Uterus (tissue), 4 donors: ENCODE measurements around the gene ITGAD. TPM values are rescaled to one million over a fixed set of nuclear protein-coding genes. Genes with fewer than 3 reads are reported as not detected.

Experiments used
- DNase-seq, 2 donors: peaks; one replicate each; pipeline ENCODE4 v3.0.0-alpha.2; 2019 to 2020
- H3K27ac ChIP-seq, 2 donors: fragments of 200-600 bp; sonication (generic); 1 replicate in 1 of 2; 2 replicates in 1 of 2; pipeline ENCODE4 v1.5.1; 2016 to 2018
- H3K27me3 ChIP-seq, 2 donors: fragments of 200-600 bp; sonication (generic); one replicate each; pipeline ENCODE4 v1.5.1; 2018 to 2019; ENCODE audit warnings: control low read depth in 1 of 2
- H3K36me3 ChIP-seq, 2 donors: fragments of 200-600 bp; sonication (generic); one replicate each; pipeline ENCODE4 v1.5.1; 2019; ENCODE audit warnings: control low read depth in 1 of 2
- H3K4me1 ChIP-seq, 2 donors: fragments of 200-600 bp; sonication (generic); one replicate each; pipeline ENCODE4 v1.5.1; 2018 to 2019; ENCODE audit warnings: control low read depth in 1 of 2
- H3K4me3 ChIP-seq, 2 donors: fragments of 200-600 bp; sonication (generic); 1 replicate in 1 of 2; 2 replicates in 1 of 2; pipeline ENCODE4 v1.5.1; 2018 to 2019; ENCODE audit warnings: mild to moderate bottlenecking in 1 of 2
- H3K9me3 ChIP-seq, 2 donors: fragments of 200-600 bp; sonication (generic); one replicate each; pipeline ENCODE4 v1.5.1; 2019; ENCODE audit warnings: control low read depth in 1 of 2
- POLR2A ChIP-seq, 2 donors: fragments of 450-650 bp; IDR thresholded peaks; one replicate each; pipeline ENCODE4 v1.6.1; 2016; ENCODE audit warnings: antibody characterized with exemption in 2 of 2, mild to moderate bottlenecking in 1 of 2, moderate library complexity in 1 of 2
- intact Hi-C: fragments of 100-400 bp; cut with DNase I; formaldehyde crosslinking; loops from one replicate; pipeline ENCODE4 v1.15.1; 2023; ENCODE audit warnings: low total_unique reads
- total RNA-seq, 4 donors: library from RNA; depleted of rRNA in 3 of 4; stranded (reverse); fragments of >200 nt in 3 of 4; gene quantifications; one replicate each; pipeline versions ENCODE4 v1.1.0 to v1.2.4, GENCODE V29; 2014 to 2023
- TF ChIP-seq, protein P1 (sequence below), 4 experiments: fragments of 200-600 bp in 2 of 4; fragments of 450-650 bp in 2 of 4; sonication (generic) in 2 of 4; IDR thresholded peaks; one replicate each; pipeline ENCODE4 v1.5.1; 2016 to 2019; ENCODE audit warnings: antibody characterized with exemption in 4 of 4, mild to moderate bottlenecking in 2 of 4, moderate library complexity in 1 of 4
- donor health status: DM: yes; HTN: yes; CAD: no.

ITGAD gene
- total RNA-seq, 4 donors from 2014 or later: 0.12 TPM; not detected in 3

DNA sequence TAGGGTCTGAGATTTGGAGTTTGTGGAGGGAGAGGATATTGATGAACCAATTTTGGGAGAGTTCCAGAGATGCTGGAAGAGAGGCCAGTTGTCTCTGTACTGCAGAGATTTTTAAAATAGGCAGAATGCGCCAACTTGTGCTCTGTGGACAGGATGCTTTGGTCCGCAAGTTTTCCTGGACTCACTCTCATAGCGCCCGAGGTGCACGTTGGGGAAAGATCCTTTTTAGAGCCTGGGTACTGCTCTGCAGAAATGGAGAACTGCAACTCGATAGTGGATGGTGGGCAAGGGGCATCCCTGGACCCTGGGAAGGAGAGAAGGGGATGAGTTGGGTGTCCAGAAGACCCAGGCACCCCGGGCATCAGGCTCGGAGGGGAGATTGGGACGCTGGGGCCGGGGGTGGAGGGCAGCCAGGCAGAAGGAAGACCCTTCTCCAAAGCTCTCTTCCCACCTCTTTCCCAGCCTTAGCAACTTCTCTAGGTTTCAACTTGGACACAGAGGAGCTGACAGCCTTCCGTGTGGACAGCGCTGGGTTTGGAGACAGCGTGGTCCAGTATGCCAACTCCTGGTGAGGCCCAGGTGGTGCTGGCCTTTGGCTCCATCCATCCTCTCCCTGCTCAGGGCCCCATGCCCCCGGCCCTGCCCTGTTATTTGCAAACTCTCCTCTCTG, 37.6 kb upstream of the ITGAD start:
- Histone ChIP-seq H3K36me3 (no peaks in the 10 kb centered on the region), H3K9me3 (no peaks in the 10 kb centered on the region), H3K4me1 (no peaks in the 10 kb centered on the region), H3K27me3 (no peaks in the 10 kb centered on the region), H3K27ac (no peak overlapping the region), H3K4me3 (no peak overlapping the region)
- TF ChIP-seq POLR2A (IDR thresholded peaks at IDR 0.05): no peak
- intact Hi-C loops: no loop called here
- DNase-seq: no peak

DNA sequence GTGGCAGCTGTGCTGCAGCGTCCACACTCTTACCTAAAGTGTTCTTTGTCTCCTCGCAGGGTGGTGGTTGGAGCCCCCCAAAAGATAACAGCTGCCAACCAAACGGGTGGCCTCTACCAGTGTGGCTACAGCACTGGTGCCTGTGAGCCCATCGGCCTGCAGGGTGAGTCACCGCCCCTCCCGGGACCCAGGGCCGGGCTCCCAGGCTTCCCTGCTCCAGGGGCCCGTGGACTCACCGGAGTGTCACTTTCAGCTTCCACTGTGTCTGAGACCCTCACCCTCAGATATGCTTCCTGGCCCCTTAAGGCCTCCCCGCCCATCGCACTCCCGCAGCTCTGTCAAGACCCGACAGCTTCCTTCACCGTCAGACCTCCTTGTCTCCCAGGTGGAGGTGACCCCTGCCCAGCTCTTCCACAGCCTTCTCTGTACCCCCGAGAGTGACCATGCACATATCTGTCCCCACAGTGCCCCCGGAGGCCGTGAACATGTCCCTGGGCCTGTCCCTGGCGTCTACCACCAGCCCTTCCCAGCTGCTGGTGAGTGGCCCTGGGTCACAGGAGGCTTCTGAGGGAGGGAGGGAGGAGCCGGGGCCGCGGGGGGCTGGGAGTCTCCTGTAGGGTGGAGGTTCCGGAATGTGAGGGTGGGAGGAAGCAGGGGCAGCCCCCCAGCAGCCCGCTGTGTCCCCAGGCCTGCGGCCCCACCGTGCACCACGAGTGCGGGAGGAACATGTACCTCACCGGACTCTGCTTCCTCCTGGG, 36.4 kb upstream of the ITGAD start:
- Histone ChIP-seq H3K4me1 (no peaks in the 10 kb centered on the region), H3K27me3 (no peaks in the 10 kb centered on the region), H3K4me3 (no peak overlapping the region), H3K27ac (no peak overlapping the region), H3K9me3 (no peaks in the 10 kb centered on the region), H3K36me3 (no peaks in the 10 kb centered on the region)
- intact Hi-C loops: no loop called here
- TF ChIP-seq POLR2A (IDR thresholded peaks at IDR 0.05): no peak
- DNase-seq: no peak

DNA sequence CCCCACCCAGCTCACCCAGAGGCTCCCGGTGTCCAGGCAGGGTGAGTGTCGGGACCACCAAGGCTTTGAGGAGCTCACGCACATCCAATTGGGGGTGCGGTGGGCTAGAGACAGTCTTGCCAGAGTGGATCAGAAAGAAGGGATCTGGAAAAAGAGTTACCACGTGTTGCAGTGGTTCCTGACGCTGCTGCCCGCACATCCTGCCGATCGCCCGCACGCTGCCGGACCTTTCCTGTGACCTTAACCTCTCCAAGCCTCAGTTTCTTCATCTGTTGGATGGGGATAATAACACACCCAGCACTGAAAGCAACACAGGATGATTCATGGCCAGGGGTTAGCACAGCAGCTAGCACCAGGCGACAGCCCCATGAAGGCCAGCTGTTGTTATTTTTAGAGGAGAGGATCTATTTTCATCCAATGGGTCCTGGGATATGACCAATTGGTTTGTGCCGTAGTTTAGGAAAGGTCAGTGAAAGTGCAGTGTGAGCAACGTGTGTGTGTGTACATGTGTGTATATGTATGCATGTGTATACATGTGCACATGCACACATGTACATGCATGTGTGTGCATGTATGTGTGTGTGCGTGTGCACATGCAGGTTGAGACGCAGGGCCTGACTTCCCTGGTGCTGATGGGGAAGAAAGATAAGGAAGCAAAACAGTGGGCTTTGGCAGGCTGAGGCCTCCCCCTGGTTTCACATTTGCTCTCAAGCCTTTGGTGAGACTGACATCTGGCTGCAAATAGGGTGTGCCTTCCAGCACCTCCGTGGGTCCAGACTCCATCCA, 35.6 kb upstream of the ITGAD start:
- intact Hi-C loops: no loop called here
- H3K27me3 ChIP-seq: no peaks in the 10 kb centered on the region
- H3K9me3 ChIP-seq: no peaks in the 10 kb centered on the region
- H3K36me3 ChIP-seq: no peaks in the 10 kb centered on the region
- H3K4me1 ChIP-seq: no peaks in the 10 kb centered on the region
- TF ChIP-seq, protein P1, sequence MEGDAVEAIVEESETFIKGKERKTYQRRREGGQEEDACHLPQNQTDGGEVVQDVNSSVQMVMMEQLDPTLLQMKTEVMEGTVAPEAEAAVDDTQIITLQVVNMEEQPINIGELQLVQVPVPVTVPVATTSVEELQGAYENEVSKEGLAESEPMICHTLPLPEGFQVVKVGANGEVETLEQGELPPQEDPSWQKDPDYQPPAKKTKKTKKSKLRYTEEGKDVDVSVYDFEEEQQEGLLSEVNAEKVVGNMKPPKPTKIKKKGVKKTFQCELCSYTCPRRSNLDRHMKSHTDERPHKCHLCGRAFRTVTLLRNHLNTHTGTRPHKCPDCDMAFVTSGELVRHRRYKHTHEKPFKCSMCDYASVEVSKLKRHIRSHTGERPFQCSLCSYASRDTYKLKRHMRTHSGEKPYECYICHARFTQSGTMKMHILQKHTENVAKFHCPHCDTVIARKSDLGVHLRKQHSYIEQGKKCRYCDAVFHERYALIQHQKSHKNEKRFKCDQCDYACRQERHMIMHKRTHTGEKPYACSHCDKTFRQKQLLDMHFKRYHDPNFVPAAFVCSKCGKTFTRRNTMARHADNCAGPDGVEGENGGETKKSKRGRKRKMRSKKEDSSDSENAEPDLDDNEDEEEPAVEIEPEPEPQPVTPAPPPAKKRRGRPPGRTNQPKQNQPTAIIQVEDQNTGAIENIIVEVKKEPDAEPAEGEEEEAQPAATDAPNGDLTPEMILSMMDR (IDR thresholded peaks at IDR 0.05): no peak
- no peak for TF ChIP-seq POLR2A (IDR thresholded peaks at IDR 0.05)
- H3K4me3 ChIP-seq: no peak overlapping the region
- no peak for DNase-seq
- H3K27ac ChIP-seq: no peak overlapping the region

DNA sequence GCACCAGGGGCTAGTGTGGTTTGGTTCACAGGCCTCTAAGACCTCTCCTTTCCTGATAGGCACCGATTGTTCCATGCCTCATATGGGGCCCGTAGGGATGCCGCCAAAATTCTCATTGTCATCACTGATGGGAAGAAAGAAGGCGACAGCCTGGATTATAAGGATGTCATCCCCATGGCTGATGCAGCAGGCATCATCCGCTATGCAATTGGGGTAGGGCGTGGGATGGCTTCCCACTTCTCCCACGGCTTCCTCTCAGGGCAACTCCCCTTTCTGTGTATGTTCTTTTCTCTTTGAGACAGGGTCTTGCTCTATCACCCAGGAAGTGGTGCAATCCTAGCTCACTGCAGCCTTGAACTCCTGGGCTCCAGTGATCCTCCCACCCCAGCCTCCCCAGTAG, 32.9 kb upstream of the ITGAD start:
- Histone ChIP-seq H3K4me3 (no peak overlapping the region), H3K27me3 (no peaks in the 10 kb centered on the region), H3K36me3 (no peaks in the 10 kb centered on the region), H3K9me3 (no peaks in the 10 kb centered on the region), H3K27ac (no peak overlapping the region), H3K4me1 (no peaks in the 10 kb centered on the region)
- intact Hi-C loops: no loop called here
- TF ChIP-seq, protein P1 (IDR thresholded peaks at IDR 0.05): no peak
- no peak for DNase-seq

DNA sequence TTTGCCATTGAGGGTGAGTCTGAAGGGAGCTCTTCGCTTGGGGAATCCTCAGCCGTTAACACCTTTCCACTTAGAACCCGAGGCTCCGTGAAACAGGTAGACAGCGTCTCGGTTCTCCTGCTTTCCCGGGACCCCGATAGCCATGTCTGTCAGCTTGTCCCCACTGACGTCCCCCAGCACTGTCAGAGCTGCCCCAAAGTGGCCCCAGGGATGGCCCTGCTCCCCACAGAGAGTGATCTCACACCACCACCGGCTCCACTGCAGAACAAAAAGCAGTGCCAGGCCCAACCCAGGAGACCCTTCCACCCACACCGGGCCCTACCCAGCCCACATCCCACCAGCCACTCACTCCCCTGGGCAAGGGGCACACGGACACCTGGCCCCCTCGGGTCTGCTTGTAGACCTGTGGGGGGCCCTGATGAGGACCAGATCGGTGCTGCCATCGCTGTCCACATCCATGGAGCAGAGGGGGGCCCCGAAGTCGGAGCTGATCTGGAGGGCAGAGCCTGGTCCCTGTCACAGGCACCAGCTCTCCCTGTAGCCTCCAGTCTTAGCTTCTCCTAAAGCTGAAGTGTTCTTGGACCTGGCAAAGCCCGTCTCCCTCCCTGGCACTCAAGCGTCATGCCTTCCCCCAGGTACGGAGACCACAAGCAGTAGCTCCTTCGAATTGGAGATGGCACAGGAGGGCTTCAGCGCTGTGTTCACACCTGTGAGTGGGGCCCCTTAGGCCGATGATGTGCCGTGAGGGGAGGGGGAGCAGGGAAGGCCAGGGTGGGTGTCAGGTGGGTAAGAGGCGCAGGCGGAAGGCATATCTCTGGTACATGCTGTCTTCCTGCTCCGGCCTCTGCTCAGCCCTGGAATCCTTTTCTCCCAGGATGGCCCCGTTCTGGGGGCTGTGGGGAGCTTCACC, 31.7 kb upstream of the ITGAD start:
- Histone ChIP-seq H3K4me3 (no peak overlapping the region), H3K4me1 (no peaks in the 10 kb centered on the region), H3K27me3 (no peaks in the 10 kb centered on the region), H3K27ac (no peak overlapping the region), H3K9me3 (no peaks in the 10 kb centered on the region), H3K36me3 (no peaks in the 10 kb centered on the region)
- DNase-seq: no peak
- intact Hi-C loops: no loop called here
- TF ChIP-seq, protein P1 (IDR thresholded peaks at IDR 0.05): no peak
- TF ChIP-seq POLR2A (IDR thresholded peaks at IDR 0.05): no peak
